HEK293 (cell line): ENCODE measurements around the gene REPS2.

Experiments
- BCL11A ChIP-seq: fragments of 450-650 bp; formaldehyde crosslinking; IDR thresholded peaks from 2 replicates; pipeline ENCODE4 v1.5.1; 2016; ENCODE audit warnings: low read depth, missing biosample characterization, missing genetic modification characterization
- IKZF3 ChIP-seq: fragments of 450-650 bp; IDR thresholded peaks from 2 replicates; pipeline ENCODE4 v1.5.0; 2018; ENCODE audit warnings: missing biosample characterization, mild to moderate bottlenecking, missing genetic modification characterization, moderate library complexity
- KLF10 ChIP-seq: fragments of 450-650 bp; IDR thresholded peaks from 2 replicates; pipeline ENCODE4 v1.5.1; 2018; ENCODE audit warnings: missing biosample characterization, mild to moderate bottlenecking, missing genetic modification characterization
- SP2 ChIP-seq: fragments of 450-650 bp; formaldehyde crosslinking; IDR thresholded peaks from 2 replicates; pipeline ENCODE4 v1.5.1; 2016; ENCODE audit warnings: missing biosample characterization, missing genetic modification characterization
- TRIM28 ChIP-seq: IDR thresholded peaks from 2 replicates; pipeline ENCODE4 v1.6.1; 2011; ENCODE audit warnings: low read length, control low read depth, borderline replicate concordance
- ZBTB17 ChIP-seq: fragments of 450-650 bp; formaldehyde crosslinking; IDR thresholded peaks from 2 replicates; pipeline ENCODE4 v1.5.1; 2016; ENCODE audit warnings: missing biosample characterization, missing genetic modification characterization
- ZNF292 ChIP-seq: fragments of 450-650 bp; formaldehyde crosslinking; IDR thresholded peaks from 2 replicates; pipeline ENCODE4 v1.5.1; 2016; ENCODE audit warnings: low read depth, missing biosample characterization, missing genetic modification characterization, borderline replicate concordance
- ZNF416 ChIP-seq: fragments of 450-650 bp; formaldehyde crosslinking; IDR thresholded peaks from 2 replicates; pipeline ENCODE4 v1.5.1; 2016; ENCODE audit warnings: missing biosample characterization, missing genetic modification characterization
- TF ChIP-seq, protein P1 (sequence below): fragments of 450-650 bp; formaldehyde crosslinking; IDR thresholded peaks from 2 replicates; pipeline ENCODE4 v1.5.1; 2016; ENCODE audit warnings: missing biosample characterization, missing genetic modification characterization, low read depth
- TF ChIP-seq, protein P2 (sequence below): fragments of 450-650 bp; formaldehyde crosslinking; IDR thresholded peaks from 2 replicates; pipeline ENCODE4 v1.5.1; 2016; ENCODE audit warnings: missing biosample characterization, missing genetic modification characterization

GRCh38 chrX:16999275-16999674 is 52.8 kb downstream of the REPS2 start:
- TF ChIP-seq ZNF292 (no peak), SP2 (tag by site-specific recombination) (no peak), BCL11A (no peak), IKZF3 (no peak), ZBTB17 (tag by site-specific recombination) (no peak), KLF10 (tag by site-specific recombination) (no peak), ZNF416 (tag by site-specific recombination) (no peak), TRIM28 (no peak)
- TF ChIP-seq, protein P1, sequence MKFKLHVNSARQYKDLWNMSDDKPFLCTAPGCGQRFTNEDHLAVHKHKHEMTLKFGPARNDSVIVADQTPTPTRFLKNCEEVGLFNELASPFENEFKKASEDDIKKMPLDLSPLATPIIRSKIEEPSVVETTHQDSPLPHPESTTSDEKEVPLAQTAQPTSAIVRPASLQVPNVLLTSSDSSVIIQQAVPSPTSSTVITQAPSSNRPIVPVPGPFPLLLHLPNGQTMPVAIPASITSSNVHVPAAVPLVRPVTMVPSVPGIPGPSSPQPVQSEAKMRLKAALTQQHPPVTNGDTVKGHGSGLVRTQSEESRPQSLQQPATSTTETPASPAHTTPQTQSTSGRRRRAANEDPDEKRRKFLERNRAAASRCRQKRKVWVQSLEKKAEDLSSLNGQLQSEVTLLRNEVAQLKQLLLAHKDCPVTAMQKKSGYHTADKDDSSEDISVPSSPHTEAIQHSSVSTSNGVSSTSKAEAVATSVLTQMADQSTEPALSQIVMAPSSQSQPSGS (tag by site-specific recombination): no peak
- TF ChIP-seq, protein P2, sequence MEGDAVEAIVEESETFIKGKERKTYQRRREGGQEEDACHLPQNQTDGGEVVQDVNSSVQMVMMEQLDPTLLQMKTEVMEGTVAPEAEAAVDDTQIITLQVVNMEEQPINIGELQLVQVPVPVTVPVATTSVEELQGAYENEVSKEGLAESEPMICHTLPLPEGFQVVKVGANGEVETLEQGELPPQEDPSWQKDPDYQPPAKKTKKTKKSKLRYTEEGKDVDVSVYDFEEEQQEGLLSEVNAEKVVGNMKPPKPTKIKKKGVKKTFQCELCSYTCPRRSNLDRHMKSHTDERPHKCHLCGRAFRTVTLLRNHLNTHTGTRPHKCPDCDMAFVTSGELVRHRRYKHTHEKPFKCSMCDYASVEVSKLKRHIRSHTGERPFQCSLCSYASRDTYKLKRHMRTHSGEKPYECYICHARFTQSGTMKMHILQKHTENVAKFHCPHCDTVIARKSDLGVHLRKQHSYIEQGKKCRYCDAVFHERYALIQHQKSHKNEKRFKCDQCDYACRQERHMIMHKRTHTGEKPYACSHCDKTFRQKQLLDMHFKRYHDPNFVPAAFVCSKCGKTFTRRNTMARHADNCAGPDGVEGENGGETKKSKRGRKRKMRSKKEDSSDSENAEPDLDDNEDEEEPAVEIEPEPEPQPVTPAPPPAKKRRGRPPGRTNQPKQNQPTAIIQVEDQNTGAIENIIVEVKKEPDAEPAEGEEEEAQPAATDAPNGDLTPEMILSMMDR: no peak
